ENCODE results near the gene ZDHHC3. TPM values are rescaled to one million over a fixed set of nuclear protein-coding genes. Genes with fewer than 3 reads are reported as not detected.

The ZDHHC3 gene
- total RNA-seq, 1 experiment from 2014 or later, result 49.5 TPM

DNA sequence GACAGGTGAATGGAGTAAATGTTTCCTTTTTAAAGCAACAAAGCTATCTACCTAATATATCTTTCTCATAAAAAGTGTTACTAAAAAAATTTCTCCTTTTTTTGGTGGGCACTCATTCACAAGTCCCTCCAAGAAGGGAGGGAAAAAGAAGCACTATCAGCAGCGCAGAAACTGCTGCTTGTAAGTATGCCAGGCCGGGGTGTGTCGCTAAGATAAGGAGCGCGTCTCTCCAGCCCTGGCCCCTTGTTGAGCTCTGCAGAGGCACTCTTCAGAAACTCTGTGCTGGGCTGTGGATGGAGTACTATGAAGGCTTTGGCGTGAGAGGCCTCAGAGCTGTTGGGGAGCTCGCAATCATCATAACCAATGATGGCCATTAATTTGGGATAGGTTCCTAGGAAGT lies 49.1 kb downstream of the ZDHHC3 start:
- no peak overlapping the region for H3K4me3 ChIP-seq (ENCODE audit: low read depth in 2 of 2, low read length in 2 of 2)
- no peaks in the 10 kb centered on the region for H3K9me3 ChIP-seq (ENCODE audit: control insufficient read depth, insufficient read depth, low read depth, low read length)
- no TSS peak for BruUV-seq (replicated peaks)
- ATAC-seq, result no peak
- TF ChIP-seq POLR2AphosphoS5 (IDR thresholded peaks at IDR 0.05; ENCODE audit: low read depth, low read length) (no peak), TCF7L2 (IDR thresholded peaks at IDR 0.05; ENCODE audit: low read depth, low read length) (no peak), SIN3A (IDR thresholded peaks at IDR 0.05; ENCODE audit: borderline replicate concordance, insufficient read depth, low read depth, low read length) (no peak)
- TF ChIP-seq, protein P1, sequence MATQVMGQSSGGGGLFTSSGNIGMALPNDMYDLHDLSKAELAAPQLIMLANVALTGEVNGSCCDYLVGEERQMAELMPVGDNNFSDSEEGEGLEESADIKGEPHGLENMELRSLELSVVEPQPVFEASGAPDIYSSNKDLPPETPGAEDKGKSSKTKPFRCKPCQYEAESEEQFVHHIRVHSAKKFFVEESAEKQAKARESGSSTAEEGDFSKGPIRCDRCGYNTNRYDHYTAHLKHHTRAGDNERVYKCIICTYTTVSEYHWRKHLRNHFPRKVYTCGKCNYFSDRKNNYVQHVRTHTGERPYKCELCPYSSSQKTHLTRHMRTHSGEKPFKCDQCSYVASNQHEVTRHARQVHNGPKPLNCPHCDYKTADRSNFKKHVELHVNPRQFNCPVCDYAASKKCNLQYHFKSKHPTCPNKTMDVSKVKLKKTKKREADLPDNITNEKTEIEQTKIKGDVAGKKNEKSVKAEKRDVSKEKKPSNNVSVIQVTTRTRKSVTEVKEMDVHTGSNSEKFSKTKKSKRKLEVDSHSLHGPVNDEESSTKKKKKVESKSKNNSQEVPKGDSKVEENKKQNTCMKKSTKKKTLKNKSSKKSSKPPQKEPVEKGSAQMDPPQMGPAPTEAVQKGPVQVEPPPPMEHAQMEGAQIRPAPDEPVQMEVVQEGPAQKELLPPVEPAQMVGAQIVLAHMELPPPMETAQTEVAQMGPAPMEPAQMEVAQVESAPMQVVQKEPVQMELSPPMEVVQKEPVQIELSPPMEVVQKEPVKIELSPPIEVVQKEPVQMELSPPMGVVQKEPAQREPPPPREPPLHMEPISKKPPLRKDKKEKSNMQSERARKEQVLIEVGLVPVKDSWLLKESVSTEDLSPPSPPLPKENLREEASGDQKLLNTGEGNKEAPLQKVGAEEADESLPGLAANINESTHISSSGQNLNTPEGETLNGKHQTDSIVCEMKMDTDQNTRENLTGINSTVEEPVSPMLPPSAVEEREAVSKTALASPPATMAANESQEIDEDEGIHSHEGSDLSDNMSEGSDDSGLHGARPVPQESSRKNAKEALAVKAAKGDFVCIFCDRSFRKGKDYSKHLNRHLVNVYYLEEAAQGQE (IDR thresholded peaks at IDR 0.05; ENCODE audit: insufficient read depth in 1 of 2, low read depth in 2 of 2, low read length in 1 of 2), result no peak
- TF ChIP-seq, protein P2, sequence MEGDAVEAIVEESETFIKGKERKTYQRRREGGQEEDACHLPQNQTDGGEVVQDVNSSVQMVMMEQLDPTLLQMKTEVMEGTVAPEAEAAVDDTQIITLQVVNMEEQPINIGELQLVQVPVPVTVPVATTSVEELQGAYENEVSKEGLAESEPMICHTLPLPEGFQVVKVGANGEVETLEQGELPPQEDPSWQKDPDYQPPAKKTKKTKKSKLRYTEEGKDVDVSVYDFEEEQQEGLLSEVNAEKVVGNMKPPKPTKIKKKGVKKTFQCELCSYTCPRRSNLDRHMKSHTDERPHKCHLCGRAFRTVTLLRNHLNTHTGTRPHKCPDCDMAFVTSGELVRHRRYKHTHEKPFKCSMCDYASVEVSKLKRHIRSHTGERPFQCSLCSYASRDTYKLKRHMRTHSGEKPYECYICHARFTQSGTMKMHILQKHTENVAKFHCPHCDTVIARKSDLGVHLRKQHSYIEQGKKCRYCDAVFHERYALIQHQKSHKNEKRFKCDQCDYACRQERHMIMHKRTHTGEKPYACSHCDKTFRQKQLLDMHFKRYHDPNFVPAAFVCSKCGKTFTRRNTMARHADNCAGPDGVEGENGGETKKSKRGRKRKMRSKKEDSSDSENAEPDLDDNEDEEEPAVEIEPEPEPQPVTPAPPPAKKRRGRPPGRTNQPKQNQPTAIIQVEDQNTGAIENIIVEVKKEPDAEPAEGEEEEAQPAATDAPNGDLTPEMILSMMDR (IDR thresholded peaks at IDR 0.05), result no peak
- no peak overlapping the region for H3K27ac ChIP-seq (ENCODE audit: low read length)
- no peaks in the 10 kb centered on the region for H3K27me3 ChIP-seq (ENCODE audit: control insufficient read depth, insufficient read depth, low read length)
- in situ Hi-C loops (cut with HindIII; ENCODE audit: low pct_unique_long_range_greater_than_20kb, low sequenced_read_pairs) (no loop called here), intact Hi-C loops (cut with micrococcal nuclease; ENCODE audit: unreplicated experiment) (no loop called here)
- CTCF ChIA-PET, result no interaction called here
- no peaks in the 10 kb centered on the region for H3K4me1 ChIP-seq (ENCODE audit: control insufficient read depth, insufficient read depth, low read length)
- H3K36me3 ChIP-seq (ENCODE audit: control insufficient read depth, insufficient read depth, low read length), result no peaks in the 10 kb centered on the region
- DNase-seq (ENCODE audit: low read depth, low spot score), result no peak
- POLR2A ChIA-PET, result no interaction called here

DNA sequence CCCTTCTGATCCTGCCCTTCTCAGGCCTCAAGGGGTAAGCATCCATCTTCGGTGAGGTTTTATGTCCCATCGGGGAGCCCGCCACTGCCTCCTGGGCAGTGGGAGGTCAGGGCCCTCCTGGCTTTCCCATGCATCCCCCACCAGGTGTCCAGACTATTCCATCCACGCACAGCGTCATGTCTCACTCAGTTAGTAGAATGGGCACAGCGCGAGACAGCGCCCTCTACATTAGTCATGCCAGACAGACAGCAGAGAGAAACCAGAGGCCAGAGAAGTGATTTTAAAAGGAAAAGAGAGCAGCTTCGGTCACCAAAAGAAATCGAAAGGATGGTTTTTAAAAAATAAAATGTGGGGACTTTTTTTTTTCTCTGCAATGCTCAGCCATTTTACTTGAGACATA lies 49.8 kb downstream of the ZDHHC3 start:
- DNase-seq (ENCODE audit: low read depth, low spot score) (no peak), ATAC-seq (no peak)
- H3K36me3 ChIP-seq (ENCODE audit: control insufficient read depth, insufficient read depth, low read length), result no peaks in the 10 kb centered on the region
- H3K4me1 ChIP-seq (ENCODE audit: control insufficient read depth, insufficient read depth, low read length), result no peaks in the 10 kb centered on the region
- TF ChIP-seq POLR2AphosphoS5 (IDR thresholded peaks at IDR 0.05; ENCODE audit: low read depth, low read length), result no peak
- TF ChIP-seq TCF7L2 (IDR thresholded peaks at IDR 0.05; ENCODE audit: low read depth, low read length), result no peak
- TF ChIP-seq, protein P1 (IDR thresholded peaks at IDR 0.05; ENCODE audit: insufficient read depth in 1 of 2, low read depth in 2 of 2, low read length in 1 of 2), result no peak
- no peak for TF ChIP-seq SIN3A (IDR thresholded peaks at IDR 0.05; ENCODE audit: borderline replicate concordance, insufficient read depth, low read depth, low read length)
- TF ChIP-seq, protein P2 (IDR thresholded peaks at IDR 0.05), result no peak; the same call in 1 of the 2 replicates
- H3K27ac ChIP-seq (ENCODE audit: low read length), result no peak overlapping the region
- no peak overlapping the region for H3K4me3 ChIP-seq (ENCODE audit: low read depth in 2 of 2, low read length in 2 of 2)
- POLR2A ChIA-PET, result no interaction called here
- no peaks in the 10 kb centered on the region for H3K27me3 ChIP-seq (ENCODE audit: control insufficient read depth, insufficient read depth, low read length)
- no TSS peak for BruUV-seq (replicated peaks)
- intact Hi-C loops (cut with micrococcal nuclease; ENCODE audit: unreplicated experiment) (no loop called here), in situ Hi-C loops (cut with HindIII; ENCODE audit: low pct_unique_long_range_greater_than_20kb, low sequenced_read_pairs) (no loop called here)
- no peaks in the 10 kb centered on the region for H3K9me3 ChIP-seq (ENCODE audit: control insufficient read depth, insufficient read depth, low read depth, low read length)
- CTCF ChIA-PET, result no interaction called here
